Ishikawa (cell line): Measurements from ENCODE around the gene FXYD7.

ENCODE experiments used
- CEBPB ChIP-seq: IDR thresholded peaks from 2 replicates; pipeline ENCODE4 v1.6.1; 2012
- CREB1 ChIP-seq: IDR thresholded peaks from 2 replicates; pipeline ENCODE4 v1.6.1; 2012; ENCODE audit warnings: low read depth
- EGR1 ChIP-seq: IDR thresholded peaks from 2 replicates; pipeline ENCODE4 v1.6.1; 2012
- EP300 ChIP-seq: IDR thresholded peaks from 2 replicates; pipeline ENCODE4 v1.6.1; 2012; ENCODE audit warnings: borderline replicate concordance
- FOXM1 ChIP-seq: IDR thresholded peaks from 2 replicates; pipeline ENCODE4 v1.6.1; 2012; ENCODE audit warnings: low read depth, borderline replicate concordance
- NFIC ChIP-seq: IDR thresholded peaks from 2 replicates; pipeline ENCODE4 v1.6.1; 2012
- RAD21 ChIP-seq: IDR thresholded peaks from 2 replicates; pipeline ENCODE4 v1.6.1; 2012; ENCODE audit warnings: low read depth
- REST ChIP-seq: IDR thresholded peaks from 2 replicates; pipeline ENCODE4 v1.6.1; 2012; ENCODE audit warnings: low read depth, mild to moderate bottlenecking
- TAF1 ChIP-seq: IDR thresholded peaks from 2 replicates; pipeline ENCODE4 v1.6.1; 2012; ENCODE audit warnings: low read depth, mild to moderate bottlenecking
- TCF12 ChIP-seq: IDR thresholded peaks from 2 replicates; pipeline ENCODE4 v1.6.1; 2012; ENCODE audit warnings: low read depth
- TEAD4 ChIP-seq: IDR thresholded peaks from 2 replicates; pipeline ENCODE4 v1.6.1; 2012
- YY1 ChIP-seq: IDR thresholded peaks from 2 replicates; pipeline ENCODE4 v1.6.1; 2012; ENCODE audit warnings: low read depth
- ZBTB7A ChIP-seq: IDR thresholded peaks from 2 replicates; pipeline ENCODE4 v1.6.1; 2012; ENCODE audit warnings: low read depth
- TF ChIP-seq, protein P1 (sequence below): IDR thresholded peaks from 2 replicates; pipeline ENCODE4 v1.6.1; 2012
- TF ChIP-seq, protein P2 (sequence below): IDR thresholded peaks from 2 replicates; pipeline ENCODE4 v1.6.1; 2012

Gene FXYD7

DNA sequence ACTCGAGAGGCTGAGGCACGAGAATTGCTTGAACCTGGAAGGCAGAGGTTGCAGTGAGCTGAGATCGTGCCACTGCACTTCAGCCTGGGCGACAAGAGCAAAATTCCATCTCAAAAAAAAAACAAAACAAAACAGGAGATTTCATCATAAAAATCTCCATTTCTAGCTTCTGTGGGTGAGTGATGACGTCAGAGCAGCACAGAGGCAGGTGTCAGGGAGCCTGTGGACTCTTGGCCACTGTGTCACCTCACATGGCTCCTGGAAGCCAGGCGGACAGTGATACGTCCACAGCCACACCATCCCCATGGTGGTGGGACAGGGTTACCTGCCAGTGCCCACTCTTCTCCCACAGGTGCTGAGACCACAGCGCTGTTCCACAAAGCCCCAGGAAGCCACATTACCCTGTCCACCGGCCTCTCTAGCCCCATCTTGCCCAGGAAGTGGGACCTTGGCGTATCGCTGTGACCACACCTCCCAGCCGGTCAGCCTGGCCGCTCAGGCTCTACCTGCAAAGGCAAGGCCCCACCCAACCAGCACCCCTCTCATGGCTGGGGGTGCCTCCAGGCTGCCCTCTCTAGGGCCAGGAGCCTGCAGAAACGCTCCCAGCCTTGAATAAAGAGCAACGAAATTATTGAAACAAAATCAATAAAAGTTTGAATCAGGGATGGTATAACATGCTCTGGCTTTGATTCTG is 29.9 kb upstream of the FXYD7 start:
- no peak for TF ChIP-seq REST

DNA sequence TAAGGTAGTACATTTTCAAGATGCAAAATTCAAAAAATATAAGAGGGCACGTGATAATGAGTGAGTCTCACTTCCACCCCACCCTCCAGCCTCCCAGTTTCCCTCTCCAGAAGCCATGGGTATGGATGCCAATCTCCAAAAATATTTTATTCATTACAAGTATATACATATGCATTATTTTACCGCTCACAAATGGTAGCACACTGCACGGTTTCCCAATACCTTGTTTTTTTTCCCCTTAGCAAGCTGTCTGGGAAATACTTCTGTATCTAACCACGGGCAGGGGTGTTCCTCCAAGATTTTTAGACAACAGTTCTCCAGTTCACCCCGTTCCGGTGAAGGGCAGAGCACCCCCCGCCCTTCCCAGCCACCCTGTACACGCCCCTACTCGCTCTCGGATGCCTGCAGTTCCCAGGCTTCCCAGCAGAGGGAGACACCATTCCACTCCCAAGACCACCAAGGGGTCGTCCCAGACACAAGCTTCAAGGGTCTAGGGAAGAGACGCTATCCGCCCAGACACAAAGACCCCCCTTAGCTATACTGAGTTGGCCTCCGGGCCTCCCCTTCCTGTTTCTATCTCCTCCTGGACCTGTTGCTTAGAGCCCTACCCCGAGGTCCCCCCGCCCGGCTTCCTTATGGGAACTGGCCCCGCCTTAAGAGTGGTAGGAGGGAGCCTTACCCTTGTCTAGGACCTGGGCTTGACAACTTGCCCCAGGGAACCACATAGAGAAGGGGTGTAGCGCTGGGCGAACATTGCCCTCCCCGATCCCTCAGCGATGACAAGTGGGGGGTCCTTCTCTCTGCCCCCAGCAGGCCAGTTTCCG is 28.5 kb upstream of the FXYD7 start:
- TF ChIP-seq ZBTB7A (peak; percentile 100), CREB1 (no peak), RAD21 (peak; percentile 78)

- TF ChIP-seq EP300 (no peak), TEAD4 (no peak), RAD21 (no peak), REST (no peak), NFIC (no peak), TCF12 (no peak), YY1 (no peak), ZBTB7A (no peak), TAF1 (no peak), EGR1 (no peak), CEBPB (no peak), FOXM1 (no peak), CREB1 (no peak)
- TF ChIP-seq, protein P1, sequence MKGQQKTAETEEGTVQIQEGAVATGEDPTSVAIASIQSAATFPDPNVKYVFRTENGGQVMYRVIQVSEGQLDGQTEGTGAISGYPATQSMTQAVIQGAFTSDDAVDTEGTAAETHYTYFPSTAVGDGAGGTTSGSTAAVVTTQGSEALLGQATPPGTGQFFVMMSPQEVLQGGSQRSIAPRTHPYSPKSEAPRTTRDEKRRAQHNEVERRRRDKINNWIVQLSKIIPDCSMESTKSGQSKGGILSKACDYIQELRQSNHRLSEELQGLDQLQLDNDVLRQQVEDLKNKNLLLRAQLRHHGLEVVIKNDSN = no peak
- TF ChIP-seq, protein P2, sequence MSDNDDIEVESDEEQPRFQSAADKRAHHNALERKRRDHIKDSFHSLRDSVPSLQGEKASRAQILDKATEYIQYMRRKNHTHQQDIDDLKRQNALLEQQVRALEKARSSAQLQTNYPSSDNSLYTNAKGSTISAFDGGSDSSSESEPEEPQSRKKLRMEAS = no peak
Observed at GRCh38 chr19:35115177-35115951, 27.7 kb upstream of the FXYD7 start, which contains the start of gene FXYD3. TSS of gene FXYD3 (plus strand) at chr19:35115823. CDS start at chr19:35119377, 3,554 bp downstream.

GRCh38 chr19:35116072-35116801 is 26.8 kb upstream of the FXYD7 start:
- TF ChIP-seq NFIC (no peak), TCF12 (no peak), RAD21 (no peak), TEAD4 (no peak), TAF1 (no peak), REST (no peak), EGR1 (no peak), CEBPB (no peak), YY1 (no peak), EP300 (no peak), CREB1 (no peak), ZBTB7A (no peak), FOXM1 (no peak)
- TF ChIP-seq, protein P2 = no peak
- TF ChIP-seq, protein P1 = no peak
